ENCODE measurements around the gene ITPRID1. TPM values are rescaled to one million over a fixed set of nuclear protein-coding genes. Genes with fewer than 3 reads are reported as not detected.

ITPRID1 gene
- total and polyA plus RNA-seq, 2 donors (not counting 1 experiment from before 2014, with no cell fraction given): not detected

GRCh38 chr7:31613604-31614003, 99.7 kb downstream of the ITPRID1 start:
- no peaks in the 10 kb centered on the region for H3K9me3 ChIP-seq (ENCODE audit: control extremely low read depth in 1 of 3, control insufficient read depth in 2 of 3, insufficient read depth in 1 of 3, low read length in 2 of 3)
- POLR2A ChIA-PET: no interaction called here
- 83% methylated on average over 1 of the region's 1 CpG for WGBS (ENCODE audit: insufficient coverage)
- no peak for ATAC-seq (ENCODE audit: low read depth)
- Mint-ChIP-seq H3K9me3 (ENCODE audit: insufficient read depth) (no peaks in the 10 kb centered on the region), H3K27ac (no peak overlapping the region), H3K27me3 (peaks cover 7% of the 10 kb centered on the region), H3K4me3 (no peak overlapping the region), H3K4me1 (no peaks in the 10 kb centered on the region)
- H3K79me2 ChIP-seq (ENCODE audit: control insufficient read depth, insufficient read depth, low read length): no peaks in the 10 kb centered on the region
- intact Hi-C loops (cut with micrococcal nuclease): no loop called here
- no peak overlapping the region for H3K4me2 ChIP-seq (replicated peaks; ENCODE audit: low read depth, low read length, poor library complexity, severe bottlenecking)
- no peak for DNase-seq
- H4K20me1 ChIP-seq (ENCODE audit: control insufficient read depth, insufficient read depth, low read length, poor library complexity, severe bottlenecking): no peaks in the 10 kb centered on the region
- no peak overlapping the region for H3K9ac ChIP-seq (ENCODE audit: low read length)
- H3K27me3 ChIP-seq (replicated peaks in 1 of 4; ENCODE audit: control extremely low read depth in 1 of 4, control insufficient read depth in 3 of 4, insufficient read depth in 4 of 4, low read length in 3 of 4): no peaks in the 10 kb centered on the region
- no peak overlapping the region for H3K4me3 ChIP-seq (ENCODE audit: control extremely low read depth in 1 of 5, extremely low read depth in 1 of 5, insufficient read depth in 1 of 5, low read depth in 2 of 5, low read length in 4 of 5)
- no peaks in the 10 kb centered on the region for H3K36me3 ChIP-seq (replicated peaks in 1 of 2; ENCODE audit: control extremely low read depth in 1 of 2, control insufficient read depth in 1 of 2, extremely low read depth in 1 of 2, insufficient read depth in 2 of 2, low read length in 1 of 2)
- H3K4me1 ChIP-seq (ENCODE audit: control insufficient read depth in 2 of 2, insufficient read depth in 2 of 2, low read length in 2 of 2): no peaks in the 10 kb centered on the region
- TF ChIP-seq, protein P1, sequence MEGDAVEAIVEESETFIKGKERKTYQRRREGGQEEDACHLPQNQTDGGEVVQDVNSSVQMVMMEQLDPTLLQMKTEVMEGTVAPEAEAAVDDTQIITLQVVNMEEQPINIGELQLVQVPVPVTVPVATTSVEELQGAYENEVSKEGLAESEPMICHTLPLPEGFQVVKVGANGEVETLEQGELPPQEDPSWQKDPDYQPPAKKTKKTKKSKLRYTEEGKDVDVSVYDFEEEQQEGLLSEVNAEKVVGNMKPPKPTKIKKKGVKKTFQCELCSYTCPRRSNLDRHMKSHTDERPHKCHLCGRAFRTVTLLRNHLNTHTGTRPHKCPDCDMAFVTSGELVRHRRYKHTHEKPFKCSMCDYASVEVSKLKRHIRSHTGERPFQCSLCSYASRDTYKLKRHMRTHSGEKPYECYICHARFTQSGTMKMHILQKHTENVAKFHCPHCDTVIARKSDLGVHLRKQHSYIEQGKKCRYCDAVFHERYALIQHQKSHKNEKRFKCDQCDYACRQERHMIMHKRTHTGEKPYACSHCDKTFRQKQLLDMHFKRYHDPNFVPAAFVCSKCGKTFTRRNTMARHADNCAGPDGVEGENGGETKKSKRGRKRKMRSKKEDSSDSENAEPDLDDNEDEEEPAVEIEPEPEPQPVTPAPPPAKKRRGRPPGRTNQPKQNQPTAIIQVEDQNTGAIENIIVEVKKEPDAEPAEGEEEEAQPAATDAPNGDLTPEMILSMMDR (IDR thresholded peaks at IDR 0.05): no peak
- no peak for TF ChIP-seq EZH2 (IDR thresholded peaks at IDR 0.05; ENCODE audit: borderline replicate concordance, insufficient read depth, low read depth, low read length, poor library complexity, severe bottlenecking)
- CTCF ChIA-PET: no interaction called here
- no peak overlapping the region for H2AFZ ChIP-seq (ENCODE audit: insufficient read depth, low read depth, low read length, poor library complexity, severe bottlenecking)
- no peak overlapping the region for H3K27ac ChIP-seq (ENCODE audit: low read length in 2 of 2)

DNA sequence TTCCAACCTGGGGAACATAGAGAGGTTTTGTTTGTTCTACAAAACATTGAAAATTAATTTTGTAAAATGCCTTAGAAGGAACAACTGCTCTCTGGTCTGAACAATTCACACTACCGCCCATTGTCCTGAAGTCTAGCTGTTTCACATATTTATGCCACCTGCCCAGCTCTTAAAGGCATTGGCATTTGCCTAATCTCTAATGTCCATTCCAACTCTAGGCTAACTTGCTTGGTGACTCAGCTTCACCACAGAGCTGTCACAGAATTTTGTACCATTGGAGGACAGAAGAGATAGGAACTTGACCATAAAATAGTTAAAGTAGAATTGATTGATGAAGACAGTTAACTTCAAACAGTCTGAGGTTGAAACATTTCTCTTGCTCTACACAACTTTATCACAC, 119.6 kb downstream of the ITPRID1 start:
- CTCF ChIA-PET: interaction anchor here (1.0 to 2.0 kb wide), 3 partner anchors 101 to 499 kb away, joined by 3 to 5 read pairs (median 4); no protein-coding TSS in a partner anchor

More for the DNA sequence above, 119.6 kb downstream of the ITPRID1 start:
- no peak for TF ChIP-seq EZH2 (IDR thresholded peaks at IDR 0.05; ENCODE audit: borderline replicate concordance, insufficient read depth, low read depth, low read length, poor library complexity, severe bottlenecking)
- TF ChIP-seq, protein P1 (IDR thresholded peaks at IDR 0.05): no peak
- Histone ChIP-seq H3K4me2 (replicated peaks; ENCODE audit: low read depth, low read length, poor library complexity, severe bottlenecking) (no peak overlapping the region), H3K4me3 (ENCODE audit: control extremely low read depth in 1 of 5, extremely low read depth in 1 of 5, insufficient read depth in 1 of 5, low read depth in 2 of 5, low read length in 4 of 5) (no peak overlapping the region), H4K20me1 (ENCODE audit: control insufficient read depth, insufficient read depth, low read length, poor library complexity, severe bottlenecking) (no peaks in the 10 kb centered on the region), H3K4me1 (ENCODE audit: control insufficient read depth in 2 of 2, insufficient read depth in 2 of 2, low read length in 2 of 2) (no peaks in the 10 kb centered on the region), H3K27me3 (replicated peaks in 1 of 4; ENCODE audit: control extremely low read depth in 1 of 4, control insufficient read depth in 3 of 4, insufficient read depth in 4 of 4, low read length in 3 of 4) (no peaks in the 10 kb centered on the region), H3K9me3 (ENCODE audit: control extremely low read depth in 1 of 3, control insufficient read depth in 2 of 3, insufficient read depth in 1 of 3, low read length in 2 of 3) (no peaks in the 10 kb centered on the region), H3K27ac (ENCODE audit: low read length in 2 of 2) (no peak overlapping the region), H3K79me2 (ENCODE audit: control insufficient read depth, insufficient read depth, low read length) (no peaks in the 10 kb centered on the region), H3K9ac (ENCODE audit: low read length) (no peak overlapping the region), H2AFZ (ENCODE audit: insufficient read depth, low read depth, low read length, poor library complexity, severe bottlenecking) (no peak overlapping the region), H3K36me3 (replicated peaks in 1 of 2; ENCODE audit: control extremely low read depth in 1 of 2, control insufficient read depth in 1 of 2, extremely low read depth in 1 of 2, insufficient read depth in 2 of 2, low read length in 1 of 2) (no peaks in the 10 kb centered on the region)
- H3K4me1 Mint-ChIP-seq: no peaks in the 10 kb centered on the region
- no peak overlapping the region for H3K4me3 Mint-ChIP-seq
- intact Hi-C loops (cut with micrococcal nuclease): no loop called here
- ATAC-seq (ENCODE audit: low read depth) (no peak), DNase-seq (no peak)
- no peaks in the 10 kb centered on the region for H3K9me3 Mint-ChIP-seq (ENCODE audit: insufficient read depth)
- H3K27ac Mint-ChIP-seq: no peak overlapping the region
- no peaks in the 10 kb centered on the region for H3K27me3 Mint-ChIP-seq
- 100% methylated on average over 1 of the region's 1 CpG for WGBS (ENCODE audit: insufficient coverage)
- POLR2A ChIA-PET: no interaction called here

Measured in B cell (primary cell).